ENCODE results near the gene EVC.

DNA sequence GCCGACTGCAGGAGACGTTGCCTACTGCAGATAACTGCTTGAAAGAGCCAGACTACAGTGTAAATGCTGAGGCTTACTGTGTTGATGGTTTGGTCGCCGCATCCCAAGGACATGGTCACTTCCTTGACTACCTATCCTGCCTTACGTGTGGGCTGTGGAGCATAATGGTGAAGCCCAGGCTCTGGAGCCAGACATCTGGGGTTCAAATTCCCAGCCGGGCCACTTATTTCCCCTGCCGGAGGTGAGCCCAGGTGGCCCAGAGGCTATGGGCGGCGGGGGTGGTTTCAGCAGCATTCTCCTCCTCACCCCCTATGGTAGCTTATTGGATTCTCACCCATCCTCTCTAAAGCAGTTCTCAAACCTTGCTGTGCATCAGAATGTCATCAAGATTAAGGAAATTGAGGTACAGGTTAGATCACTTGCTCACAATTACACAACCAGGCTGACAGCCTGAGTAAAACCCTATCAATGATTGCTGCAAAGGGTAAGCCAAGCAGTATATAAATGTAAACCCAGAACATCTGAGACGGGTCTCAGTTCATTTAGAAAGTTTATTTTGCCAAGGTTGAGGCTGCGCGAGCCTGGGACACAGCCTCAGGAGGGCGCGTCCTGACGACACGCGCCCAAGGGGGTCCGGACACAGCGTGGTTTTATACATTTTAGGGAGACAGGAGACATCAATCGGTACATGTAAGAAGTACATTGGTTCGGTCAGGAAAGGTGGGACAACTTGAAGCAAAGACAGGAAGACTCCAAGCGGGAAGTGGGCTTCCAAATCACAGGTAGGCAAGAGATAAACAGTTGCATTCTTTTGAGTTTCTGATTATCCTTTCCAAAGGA is 48.5 kb downstream of the EVC start:
- TF ChIP-seq POLR2AphosphoS5 (IDR thresholded peaks at IDR 0.05; ENCODE audit: low read depth, low read length) (no peak), TAF1 (IDR thresholded peaks at IDR 0.05; ENCODE audit: borderline replicate concordance, insufficient read depth, low read length) (no peak)
- TF ChIP-seq, protein P1, sequence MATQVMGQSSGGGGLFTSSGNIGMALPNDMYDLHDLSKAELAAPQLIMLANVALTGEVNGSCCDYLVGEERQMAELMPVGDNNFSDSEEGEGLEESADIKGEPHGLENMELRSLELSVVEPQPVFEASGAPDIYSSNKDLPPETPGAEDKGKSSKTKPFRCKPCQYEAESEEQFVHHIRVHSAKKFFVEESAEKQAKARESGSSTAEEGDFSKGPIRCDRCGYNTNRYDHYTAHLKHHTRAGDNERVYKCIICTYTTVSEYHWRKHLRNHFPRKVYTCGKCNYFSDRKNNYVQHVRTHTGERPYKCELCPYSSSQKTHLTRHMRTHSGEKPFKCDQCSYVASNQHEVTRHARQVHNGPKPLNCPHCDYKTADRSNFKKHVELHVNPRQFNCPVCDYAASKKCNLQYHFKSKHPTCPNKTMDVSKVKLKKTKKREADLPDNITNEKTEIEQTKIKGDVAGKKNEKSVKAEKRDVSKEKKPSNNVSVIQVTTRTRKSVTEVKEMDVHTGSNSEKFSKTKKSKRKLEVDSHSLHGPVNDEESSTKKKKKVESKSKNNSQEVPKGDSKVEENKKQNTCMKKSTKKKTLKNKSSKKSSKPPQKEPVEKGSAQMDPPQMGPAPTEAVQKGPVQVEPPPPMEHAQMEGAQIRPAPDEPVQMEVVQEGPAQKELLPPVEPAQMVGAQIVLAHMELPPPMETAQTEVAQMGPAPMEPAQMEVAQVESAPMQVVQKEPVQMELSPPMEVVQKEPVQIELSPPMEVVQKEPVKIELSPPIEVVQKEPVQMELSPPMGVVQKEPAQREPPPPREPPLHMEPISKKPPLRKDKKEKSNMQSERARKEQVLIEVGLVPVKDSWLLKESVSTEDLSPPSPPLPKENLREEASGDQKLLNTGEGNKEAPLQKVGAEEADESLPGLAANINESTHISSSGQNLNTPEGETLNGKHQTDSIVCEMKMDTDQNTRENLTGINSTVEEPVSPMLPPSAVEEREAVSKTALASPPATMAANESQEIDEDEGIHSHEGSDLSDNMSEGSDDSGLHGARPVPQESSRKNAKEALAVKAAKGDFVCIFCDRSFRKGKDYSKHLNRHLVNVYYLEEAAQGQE (IDR thresholded peaks at IDR 0.05; ENCODE audit: insufficient read depth in 1 of 2, low read depth in 2 of 2, low read length in 2 of 2), result no peak
